ENCODE results near the gene ATG13.
"Not testable (repeated sequence)": the region's sequence is repeated elsewhere in the genome, so short reads cannot be mapped to it uniquely, and the experiment has no call there.

Gene ATG13

DNA sequence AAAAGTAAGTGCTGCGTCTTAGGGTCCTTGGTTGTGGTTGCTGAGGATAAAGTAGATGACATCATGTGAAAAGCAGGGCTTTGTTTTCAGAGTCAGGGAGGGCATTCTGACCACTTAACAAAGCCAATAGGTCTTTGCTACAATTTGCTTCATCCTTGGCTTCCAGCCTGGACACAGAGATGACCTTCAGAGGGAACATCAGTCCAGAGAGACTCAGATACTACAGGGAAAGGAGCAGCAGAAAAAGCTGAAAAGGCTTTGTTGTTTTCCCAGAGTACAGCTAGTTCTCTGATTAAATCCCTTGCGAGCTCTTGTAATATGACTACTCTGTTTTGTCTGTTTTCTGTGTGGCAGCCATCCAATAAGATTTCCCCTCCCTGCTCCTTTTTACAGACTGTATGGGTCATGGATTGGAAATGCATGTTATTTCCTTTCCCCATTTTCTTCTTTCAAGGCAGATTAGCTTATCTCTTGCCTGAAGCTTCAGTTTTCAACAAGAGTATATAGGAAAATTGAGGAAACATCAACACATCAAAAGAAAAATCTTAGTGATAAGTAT, 31.9 kb downstream of the ATG13 start:
- peaks cover 80% of the 10 kb centered on the region for H3K36me3 Mint-ChIP-seq (ENCODE audit: low read depth)

DNA sequence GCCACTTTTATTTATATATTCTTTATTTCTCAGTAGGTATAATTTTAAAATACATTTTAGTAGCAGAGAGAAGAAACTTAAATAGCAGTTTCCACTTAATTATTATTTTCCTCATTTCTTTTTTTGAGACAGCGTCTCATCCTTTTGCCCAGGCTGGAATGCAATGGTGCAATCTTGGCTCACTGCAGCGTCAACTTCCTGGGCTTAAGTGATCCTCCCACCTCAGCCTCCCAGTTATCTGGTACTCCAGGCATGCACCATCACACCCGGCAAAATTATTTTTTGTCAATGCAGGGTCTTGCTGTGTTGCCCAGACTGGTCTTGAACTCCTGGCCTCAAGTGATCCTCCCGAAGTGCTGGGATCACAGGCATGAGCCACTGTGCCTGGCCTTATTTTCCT, 38.3 kb downstream of the ATG13 start:
- no peak for DNase-seq
- no peak overlapping the region for H3K4me3 Mint-ChIP-seq
- peaks cover 76% of the 10 kb centered on the region for H3K36me3 Mint-ChIP-seq (ENCODE audit: low read depth)
- H3K9me3 Mint-ChIP-seq, result no peaks in the 10 kb centered on the region
- no peaks in the 10 kb centered on the region for H3K27me3 Mint-ChIP-seq
- no peaks in the 10 kb centered on the region for H3K4me1 Mint-ChIP-seq (ENCODE audit: low read depth)
- no peak overlapping the region for H3K27ac Mint-ChIP-seq

More for the DNA sequence above, 31.9 kb downstream of the ATG13 start:
- Mint-ChIP-seq H3K4me3 (no peak overlapping the region), H3K27me3 (no peaks in the 10 kb centered on the region), H3K27ac (peak overlapping the region; percentile 7), H3K9me3 (no peaks in the 10 kb centered on the region), H3K4me1 (ENCODE audit: low read depth) (no peaks in the 10 kb centered on the region)
- DNase-seq, result no peak

DNA sequence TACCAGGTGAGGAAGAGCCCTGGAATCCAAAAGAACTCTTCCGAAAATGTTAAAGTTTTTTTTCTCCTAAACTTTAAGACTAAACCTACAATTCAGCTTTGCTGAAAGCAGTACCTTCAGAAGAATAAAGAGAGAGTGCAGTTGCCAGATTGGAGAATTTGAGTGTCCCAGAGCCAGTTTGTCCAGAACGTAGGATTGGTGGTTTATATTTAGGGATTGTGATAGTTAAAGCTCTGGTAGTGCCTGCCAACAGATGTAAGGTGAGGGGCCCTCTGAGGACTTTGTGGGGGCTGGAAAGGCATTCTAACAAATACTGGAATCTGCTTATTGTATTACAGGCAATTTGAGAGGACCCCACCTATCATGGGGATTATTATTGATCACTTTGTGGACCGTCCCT, 39.8 kb downstream of the ATG13 start:
- DNase-seq, result no peak
- Mint-ChIP-seq H3K9me3 (no peaks in the 10 kb centered on the region), H3K27ac (peak overlapping the region; percentile 6), H3K4me1 (ENCODE audit: low read depth) (no peaks in the 10 kb centered on the region), H3K36me3 (ENCODE audit: low read depth) (peaks cover 74% of the 10 kb centered on the region), H3K4me3 (no peak overlapping the region), H3K27me3 (no peaks in the 10 kb centered on the region)

DNA sequence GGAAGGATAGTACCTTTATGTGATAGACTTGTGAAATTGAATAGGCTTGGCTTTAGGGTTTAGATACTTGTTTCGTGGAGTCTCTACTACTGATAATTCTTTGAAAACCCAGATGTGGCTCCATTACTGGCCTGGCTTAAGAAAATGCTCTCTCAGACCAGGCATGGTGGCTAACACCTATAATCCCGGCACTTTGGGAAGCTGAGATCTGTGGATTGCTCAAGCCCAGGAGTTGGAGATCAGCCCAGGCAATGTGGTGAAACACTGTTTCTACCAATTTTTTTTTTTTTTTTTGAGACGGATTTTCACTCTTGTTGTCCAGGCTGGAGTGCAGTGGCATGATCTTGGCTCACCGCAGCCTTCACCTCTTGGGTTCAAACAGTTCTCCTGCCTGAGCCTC, 40.9 kb downstream of the ATG13 start:
- no peaks in the 10 kb centered on the region for H3K27me3 Mint-ChIP-seq
- no peak overlapping the region for H3K27ac Mint-ChIP-seq
- no peaks in the 10 kb centered on the region for H3K9me3 Mint-ChIP-seq
- peaks cover 71% of the 10 kb centered on the region for H3K36me3 Mint-ChIP-seq (ENCODE audit: low read depth)
- no peak overlapping the region for H3K4me3 Mint-ChIP-seq
- DNase-seq, result no peak
- no peaks in the 10 kb centered on the region for H3K4me1 Mint-ChIP-seq (ENCODE audit: low read depth)

DNA sequence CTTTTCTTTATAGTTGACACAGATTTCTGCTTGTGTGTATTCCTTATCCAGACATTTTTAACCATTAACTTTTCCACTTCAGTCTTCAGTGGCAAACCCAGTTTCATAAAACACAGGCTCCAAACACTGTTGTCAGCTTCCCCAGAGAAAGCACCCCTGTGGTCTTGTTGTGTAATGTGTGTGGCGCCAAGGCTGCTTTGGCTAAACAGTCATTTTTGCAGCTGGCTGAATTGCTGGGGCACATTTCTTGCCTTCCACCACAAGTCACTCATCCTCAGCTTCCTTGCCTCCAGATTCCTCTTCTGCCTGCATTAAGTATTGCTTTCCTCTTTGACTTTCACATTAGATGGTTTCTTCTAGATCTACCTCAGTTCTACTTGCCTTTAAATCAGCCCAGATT, 42.6 kb downstream of the ATG13 start:
- Mint-ChIP-seq H3K27ac (no peak overlapping the region), H3K4me3 (no peak overlapping the region), H3K9me3 (no peaks in the 10 kb centered on the region), H3K27me3 (no peaks in the 10 kb centered on the region), H3K36me3 (ENCODE audit: low read depth) (peaks cover 83% of the 10 kb centered on the region), H3K4me1 (ENCODE audit: low read depth) (no peaks in the 10 kb centered on the region)
- DNase-seq, result no peak

DNA sequence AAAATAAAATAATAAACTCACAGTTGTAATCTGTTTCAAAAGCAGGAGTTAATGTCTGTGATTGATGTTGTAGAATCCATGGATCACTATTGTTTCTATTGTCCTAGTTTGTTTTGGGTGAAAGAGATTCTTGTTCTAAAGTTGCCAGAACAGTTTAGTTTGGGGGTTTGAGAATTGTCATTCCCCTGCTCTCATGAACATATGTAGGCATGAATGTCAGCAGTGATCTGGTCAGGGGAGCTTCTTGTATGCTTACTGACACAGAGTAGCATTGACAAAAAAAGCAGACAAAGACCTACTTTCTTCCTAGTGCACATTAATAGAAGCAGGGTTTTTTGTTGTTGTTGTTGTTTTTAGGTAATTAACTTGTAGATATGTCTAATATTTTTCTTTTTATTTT, 44.5 kb downstream of the ATG13 start:
- no peaks in the 10 kb centered on the region for H3K9me3 Mint-ChIP-seq
- no peaks in the 10 kb centered on the region for H3K27me3 Mint-ChIP-seq
- no peaks in the 10 kb centered on the region for H3K4me1 Mint-ChIP-seq (ENCODE audit: low read depth)
- H3K4me3 Mint-ChIP-seq, result no peak overlapping the region
- DNase-seq, result no peak
- H3K27ac Mint-ChIP-seq, result no peak overlapping the region
- H3K36me3 Mint-ChIP-seq (ENCODE audit: low read depth), result peaks cover 85% of the 10 kb centered on the region

DNA sequence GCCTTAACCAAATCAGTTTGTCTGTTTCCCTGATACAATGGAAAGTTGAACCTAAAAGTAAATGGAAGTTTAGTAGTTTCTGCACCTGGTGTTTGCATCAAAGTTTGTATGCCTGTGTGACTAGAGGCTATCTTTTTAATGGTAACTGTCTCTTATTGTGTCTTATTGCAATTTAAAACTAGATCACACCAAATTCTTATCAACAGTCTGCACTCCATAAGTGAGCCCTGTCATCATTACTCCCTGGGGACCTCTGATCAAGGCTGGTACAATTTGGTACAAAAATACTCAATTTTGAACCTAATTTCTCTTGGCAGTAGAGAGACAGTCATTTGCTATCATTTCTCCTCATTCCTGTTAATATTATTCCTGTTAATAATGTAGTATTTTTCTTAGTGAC, 45.0 kb downstream of the ATG13 start:
- no peaks in the 10 kb centered on the region for H3K9me3 Mint-ChIP-seq
- no peak overlapping the region for H3K4me3 Mint-ChIP-seq
- H3K27me3 Mint-ChIP-seq, result no peaks in the 10 kb centered on the region
- no peak for DNase-seq
- peaks cover 85% of the 10 kb centered on the region for H3K36me3 Mint-ChIP-seq (ENCODE audit: low read depth)
- H3K4me1 Mint-ChIP-seq (ENCODE audit: low read depth), result no peaks in the 10 kb centered on the region
- peak overlapping the region; percentile 29 for H3K27ac Mint-ChIP-seq

DNA sequence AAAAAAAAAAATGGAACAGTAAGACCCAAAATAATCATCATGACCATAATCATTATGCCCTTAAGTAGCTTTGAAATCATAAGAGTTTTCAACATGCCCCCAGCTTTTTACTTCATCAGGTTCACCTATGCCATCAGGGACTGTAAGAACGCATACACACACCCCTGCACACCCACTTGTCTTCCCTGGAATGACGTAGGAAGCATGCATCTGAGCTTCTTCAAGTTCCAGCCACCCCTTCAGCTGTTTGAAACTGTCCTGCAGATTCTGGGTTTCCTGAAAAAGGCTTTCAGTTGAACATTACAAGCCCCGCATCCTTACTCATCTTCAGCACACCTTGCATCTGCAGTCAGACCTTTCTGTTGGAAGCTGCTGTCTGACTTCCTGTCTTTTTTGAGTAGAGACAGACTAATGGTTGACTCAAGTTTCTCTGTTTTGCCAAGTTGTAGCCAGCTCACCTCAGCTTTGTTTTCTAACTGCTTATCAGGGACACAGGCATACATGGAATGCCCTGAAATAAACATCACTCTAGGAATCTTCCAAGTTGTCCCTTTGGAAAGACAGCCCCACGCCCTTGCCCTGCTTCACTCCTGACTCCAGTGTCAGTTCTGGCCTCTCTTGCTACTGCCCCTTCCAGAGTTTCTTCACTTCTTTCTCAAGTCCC, 46.1 kb downstream of the ATG13 start:
- no peaks in the 10 kb centered on the region for H3K27me3 Mint-ChIP-seq
- no peak overlapping the region for H3K4me3 Mint-ChIP-seq
- peaks cover 84% of the 10 kb centered on the region for H3K36me3 Mint-ChIP-seq (ENCODE audit: low read depth)
- H3K9me3 Mint-ChIP-seq, result no peaks in the 10 kb centered on the region
- H3K27ac Mint-ChIP-seq, result peak overlapping the region; percentile 18
- no peaks in the 10 kb centered on the region for H3K4me1 Mint-ChIP-seq (ENCODE audit: low read depth)
- DNase-seq, result no peak

DNA sequence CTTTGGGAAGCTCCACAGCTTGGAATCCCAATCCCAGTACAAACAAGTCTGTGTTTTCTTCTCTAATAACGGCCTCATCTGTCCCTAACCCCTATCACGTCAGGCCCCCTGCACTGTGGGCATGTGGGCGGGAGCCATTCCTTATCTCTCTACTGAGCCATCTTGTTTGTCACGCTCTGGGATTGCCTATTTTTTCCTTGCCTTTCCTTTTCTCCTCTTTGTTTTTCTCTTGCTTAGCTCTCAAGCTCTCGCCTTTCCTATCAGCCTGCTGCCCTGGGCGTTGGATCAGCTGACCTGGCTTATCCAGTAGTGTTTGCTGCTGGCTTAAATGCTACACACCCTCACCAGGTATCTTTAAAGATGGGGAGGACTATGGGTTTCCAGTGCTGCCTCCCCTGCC, 47.3 kb downstream of the ATG13 start:
- Mint-ChIP-seq H3K4me3 (no peak overlapping the region), H3K36me3 (ENCODE audit: low read depth) (peaks cover 84% of the 10 kb centered on the region), H3K9me3 (no peaks in the 10 kb centered on the region), H3K4me1 (ENCODE audit: low read depth) (peaks cover 4% of the 10 kb centered on the region), H3K27me3 (no peaks in the 10 kb centered on the region), H3K27ac (no peak overlapping the region)
- DNase-seq, result no peak

DNA sequence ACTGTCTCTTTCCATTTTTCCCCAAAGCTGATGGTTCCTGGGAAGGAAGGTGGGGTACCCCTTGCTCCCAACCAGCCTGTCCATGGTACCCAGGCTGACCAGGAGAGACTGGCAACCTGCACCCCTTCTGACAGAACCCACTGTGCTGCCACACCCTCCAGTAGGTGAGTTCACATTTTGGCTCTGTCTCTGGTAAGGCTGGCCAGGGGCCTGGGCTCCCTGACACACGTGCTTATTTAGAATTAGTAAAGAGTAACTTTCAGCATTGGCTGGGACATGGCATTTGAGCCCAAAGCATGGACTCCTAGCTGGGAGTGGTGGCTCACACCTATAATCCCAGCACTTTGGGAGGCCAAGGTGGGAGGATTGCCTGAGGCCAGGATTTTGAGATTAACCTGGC, 48.0 kb downstream of the ATG13 start:
- Mint-ChIP-seq H3K4me3 (no peak overlapping the region), H3K36me3 (ENCODE audit: low read depth) (peaks cover 82% of the 10 kb centered on the region), H3K9me3 (no peaks in the 10 kb centered on the region), H3K27me3 (no peaks in the 10 kb centered on the region), H3K27ac (no peak overlapping the region), H3K4me1 (ENCODE audit: low read depth) (peaks cover 10% of the 10 kb centered on the region)
- no peak for DNase-seq

DNA sequence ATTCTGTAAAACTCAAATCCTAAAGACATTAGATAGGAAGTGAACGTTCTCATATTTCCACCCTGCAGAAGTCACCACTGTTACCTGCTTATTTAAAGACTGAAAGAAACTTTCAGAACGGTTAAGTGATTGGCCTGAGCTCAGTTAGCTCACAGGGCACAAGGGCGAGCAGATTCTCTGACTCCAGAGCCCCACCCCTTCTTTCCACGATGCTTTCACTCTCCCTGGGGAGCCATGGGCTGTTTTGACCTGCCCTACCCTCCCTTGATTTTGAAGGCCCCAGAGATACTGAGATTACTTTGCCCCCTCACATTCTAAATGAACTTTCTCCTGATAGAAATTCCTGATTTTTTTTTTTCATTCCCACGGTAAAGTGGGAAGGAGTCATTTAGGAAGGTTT, 49.2 kb downstream of the ATG13 start:
- H3K4me1 Mint-ChIP-seq (ENCODE audit: low read depth), result peaks cover 21% of the 10 kb centered on the region
- no peak for DNase-seq
- peak overlapping the region; percentile 65 for H3K27ac Mint-ChIP-seq
- H3K9me3 Mint-ChIP-seq, result no peaks in the 10 kb centered on the region
- no peaks in the 10 kb centered on the region for H3K27me3 Mint-ChIP-seq
- peaks cover 85% of the 10 kb centered on the region for H3K36me3 Mint-ChIP-seq (ENCODE audit: low read depth)
- H3K4me3 Mint-ChIP-seq, result no peak overlapping the region

DNA sequence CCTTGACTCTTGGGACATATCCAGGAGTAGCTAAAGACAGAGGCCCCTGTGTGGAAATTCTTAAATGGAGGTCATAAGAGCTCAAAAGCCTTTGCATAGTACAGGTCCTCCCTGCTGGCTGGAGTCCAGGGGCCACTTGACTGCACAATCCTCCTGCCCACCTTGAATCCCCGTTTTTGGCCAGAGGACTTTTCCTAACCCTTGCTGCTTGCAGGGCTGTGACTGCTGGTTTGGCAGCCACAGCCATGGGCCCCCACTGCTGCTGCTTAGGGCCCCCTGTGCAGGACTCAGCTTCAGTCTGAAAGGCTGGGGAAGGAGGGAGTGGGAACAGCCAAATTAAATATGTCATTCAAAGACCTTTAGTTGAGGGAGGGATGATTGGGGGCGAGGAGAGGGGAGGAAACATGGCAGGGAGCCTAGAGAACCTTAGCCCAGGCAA, 49.7 kb downstream of the ATG13 start:
- no peak for DNase-seq
- Mint-ChIP-seq H3K4me3 (no peak overlapping the region), H3K27ac (peak overlapping the region; percentile 65), H3K27me3 (no peaks in the 10 kb centered on the region), H3K4me1 (ENCODE audit: low read depth) (peaks cover 26% of the 10 kb centered on the region), H3K36me3 (ENCODE audit: low read depth) (peaks cover 84% of the 10 kb centered on the region), H3K9me3 (no peaks in the 10 kb centered on the region)

DNA sequence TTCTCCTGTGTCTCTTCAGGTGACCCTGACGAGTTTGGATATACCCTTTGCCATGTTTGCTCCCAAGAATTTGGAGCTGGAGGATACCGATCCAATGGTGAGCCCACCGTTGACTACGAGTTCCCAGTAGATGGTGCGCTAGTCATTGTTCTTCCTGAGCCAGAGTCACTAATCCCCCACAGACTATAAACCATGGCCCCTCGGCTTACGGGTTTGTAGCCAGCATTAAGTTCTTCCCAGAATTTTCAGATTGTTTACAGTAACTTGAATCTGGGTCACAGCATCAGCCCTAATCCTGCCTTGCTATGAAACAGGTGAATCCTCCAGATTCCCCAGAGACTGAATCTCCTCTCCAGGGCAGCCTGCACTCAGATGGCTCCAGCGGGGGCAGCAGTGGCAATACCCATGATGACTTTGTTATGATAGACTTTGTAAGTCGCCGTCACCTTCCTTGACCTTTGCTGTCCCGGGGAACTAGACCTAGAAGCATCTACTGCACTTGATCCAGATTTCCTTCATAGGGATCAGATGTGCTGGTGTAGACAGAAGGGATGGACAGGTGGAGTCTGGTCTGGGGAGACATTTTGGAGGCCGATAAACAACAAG, 51.2 kb downstream of the ATG13 start:
- Mint-ChIP-seq H3K27ac (peak overlapping the region; percentile 69), H3K4me1 (ENCODE audit: low read depth) (peaks cover 40% of the 10 kb centered on the region), H3K36me3 (ENCODE audit: low read depth) (peaks cover 87% of the 10 kb centered on the region), H3K4me3 (no peak overlapping the region), H3K27me3 (no peaks in the 10 kb centered on the region), H3K9me3 (no peaks in the 10 kb centered on the region)
- no peak for DNase-seq

DNA sequence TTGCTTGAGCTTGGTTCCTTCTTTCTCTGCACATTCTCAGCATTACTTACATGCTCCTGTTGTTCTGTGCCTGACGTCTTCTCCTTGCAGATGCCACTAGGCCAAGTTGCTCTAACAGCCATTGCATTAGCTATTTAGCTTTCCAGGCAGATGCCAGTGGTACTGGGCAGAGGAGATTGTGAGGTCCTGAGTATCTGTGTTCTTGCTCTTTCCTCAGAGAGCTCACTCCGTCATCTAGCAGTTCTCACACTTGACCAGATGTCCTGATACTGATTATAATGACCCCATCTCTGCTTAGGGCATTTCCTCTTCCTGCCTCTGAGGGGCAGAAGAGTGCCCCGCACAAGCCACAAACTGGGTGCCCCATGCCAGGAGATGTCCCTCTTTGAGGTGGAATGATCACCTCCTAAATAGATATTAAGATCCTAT, 52.4 kb downstream of the ATG13 start:
- H3K36me3 Mint-ChIP-seq (ENCODE audit: low read depth), result peaks cover 86% of the 10 kb centered on the region
- no peak overlapping the region for H3K4me3 Mint-ChIP-seq
- peak overlapping the region; percentile 34 for H3K27ac Mint-ChIP-seq
- DNase-seq, result no peak
- H3K4me1 Mint-ChIP-seq (ENCODE audit: low read depth), result peaks cover 52% of the 10 kb centered on the region
- H3K27me3 Mint-ChIP-seq, result no peaks in the 10 kb centered on the region
- no peaks in the 10 kb centered on the region for H3K9me3 Mint-ChIP-seq

DNA sequence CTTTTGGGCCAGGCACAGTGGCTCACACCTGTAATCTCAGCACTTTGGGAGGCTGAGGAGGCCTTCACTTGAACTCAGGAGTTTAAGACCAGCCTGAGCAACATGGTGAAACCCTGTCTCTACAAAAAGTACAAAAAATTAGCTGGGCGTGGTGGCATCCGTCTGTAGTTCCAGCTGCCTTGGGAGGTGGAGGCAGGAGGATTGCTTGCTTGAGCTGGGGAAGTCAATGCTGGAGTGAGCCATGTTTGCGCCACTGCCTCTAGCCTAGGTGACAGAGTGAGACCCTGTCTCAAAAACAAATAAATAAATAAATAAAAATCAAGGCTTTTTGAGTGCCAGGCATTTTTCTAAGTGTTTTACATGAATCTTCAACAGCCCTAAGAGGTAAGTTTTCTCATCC, 53.2 kb downstream of the ATG13 start:
- DNase-seq, H3K9me3 Mint-ChIP-seq, H3K27me3 Mint-ChIP-seq, H3K4me3 Mint-ChIP-seq: not testable (repeated sequence)
- Mint-ChIP-seq H3K27ac (peak overlapping the region; percentile 93), H3K36me3 (ENCODE audit: low read depth) (peaks cover 79% of the 10 kb centered on the region), H3K4me1 (ENCODE audit: low read depth) (peaks cover 60% of the 10 kb centered on the region)
